HG02885 (cell line): Measurements from ENCODE around the gene MMP2.

Experiments
- ATAC-seq: cut with Tn5 transposase; IDR thresholded peaks from one replicate; pipeline ENCODE4 v1.9.1; 2021; ENCODE audit warnings: mild to moderate bottlenecking; ENCODE audit not compliant: unreplicated experiment, poor library complexity

Gene MMP2

DNA sequence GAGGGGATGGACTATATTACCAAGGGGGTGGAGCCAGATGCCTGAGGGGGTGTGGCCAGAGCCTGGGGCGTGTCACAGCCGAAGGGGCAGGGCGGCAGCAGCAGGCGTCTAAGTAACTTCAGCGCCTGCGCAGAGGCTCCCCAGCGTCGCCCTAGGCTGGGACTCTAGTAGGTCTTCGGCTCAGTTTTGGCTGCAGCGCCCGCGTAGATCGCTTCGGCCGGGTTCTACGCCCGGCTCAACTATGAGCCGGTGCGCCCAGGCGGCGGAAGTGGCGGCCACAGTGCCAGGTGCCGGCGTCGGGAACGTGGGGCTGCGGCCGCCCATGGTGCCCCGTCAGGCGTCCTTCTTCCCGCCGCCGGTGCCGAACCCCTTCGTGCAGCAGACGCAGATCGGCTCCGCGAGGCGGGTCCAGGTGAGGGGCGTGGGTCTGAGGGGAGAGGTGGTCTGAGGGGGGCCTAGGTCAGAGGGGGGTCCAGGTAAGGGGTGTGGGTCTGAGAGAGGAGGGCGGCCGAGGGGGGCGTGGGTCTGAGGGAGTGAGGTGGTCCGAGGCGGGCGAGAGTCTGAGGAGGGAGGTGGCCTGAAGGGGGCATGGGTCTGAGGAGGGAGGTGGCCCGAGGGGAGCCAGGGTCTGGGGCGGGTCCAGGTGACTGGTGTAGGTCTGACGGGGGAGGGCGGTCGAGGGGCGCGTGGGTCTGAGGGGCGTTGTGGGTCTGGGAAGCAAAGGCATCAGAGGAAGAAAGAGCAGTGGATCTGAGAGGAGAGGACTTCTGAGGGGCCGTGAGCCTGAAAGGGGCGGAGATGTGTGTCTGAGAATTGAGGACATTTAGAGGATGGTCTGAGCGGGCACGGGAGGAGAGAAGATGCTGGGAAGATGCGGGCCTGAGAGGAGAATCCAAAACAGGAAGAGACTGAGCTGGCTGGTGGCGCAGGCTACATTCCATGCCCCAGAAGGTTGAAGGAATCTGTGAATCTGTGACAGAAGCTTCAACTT lies 30.2 kb downstream of the MMP2 start, which contains the start of gene LPCAT2:
LPCAT2 (plus strand) TSS at position 132 of the 991 bp plus-strand sequence; CDS start at position 242, 110 bp downstream.
- peak; percentile 62 for ATAC-seq

DNA sequence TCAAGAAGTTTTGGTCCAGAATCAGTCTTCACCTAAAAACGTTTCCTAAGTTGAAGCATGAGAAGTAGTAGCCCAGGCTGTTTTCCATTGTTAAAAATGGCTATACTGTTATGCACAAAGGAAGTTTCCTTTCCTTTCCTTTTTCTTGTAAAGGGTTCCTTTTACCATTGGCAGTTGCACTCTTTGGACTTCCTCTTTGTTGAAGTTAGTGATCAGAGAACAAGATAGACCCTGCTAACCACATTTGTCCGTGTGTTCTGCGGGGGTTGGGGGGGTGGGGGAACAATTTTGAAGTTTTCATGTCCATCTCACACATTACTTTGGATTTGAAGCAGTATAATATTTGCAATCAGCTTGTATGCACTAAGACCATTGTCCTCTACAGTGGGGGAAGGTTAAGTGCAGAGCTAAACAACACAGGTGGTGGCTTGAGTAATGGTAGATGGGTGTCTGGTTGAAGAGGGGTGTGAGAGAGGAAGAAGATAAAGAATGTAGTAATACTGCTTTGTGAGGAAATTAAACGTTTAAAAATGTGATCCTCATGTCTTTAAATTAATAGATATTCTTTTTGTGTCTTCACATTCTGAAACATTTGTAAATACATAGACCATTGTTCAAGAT lies 31.3 kb downstream of the MMP2 start:
- ATAC-seq: no peak

- no peak for ATAC-seq
Observed at GRCh38 chr16:55512941-55513340, 33.9 kb downstream of the MMP2 start.

GRCh38 chr16:55513616-55514015 lies 34.6 kb downstream of the MMP2 start:
- no peak for ATAC-seq

GRCh38 chr16:55515111-55515510 lies 36.1 kb downstream of the MMP2 start:
- no peak for ATAC-seq

DNA sequence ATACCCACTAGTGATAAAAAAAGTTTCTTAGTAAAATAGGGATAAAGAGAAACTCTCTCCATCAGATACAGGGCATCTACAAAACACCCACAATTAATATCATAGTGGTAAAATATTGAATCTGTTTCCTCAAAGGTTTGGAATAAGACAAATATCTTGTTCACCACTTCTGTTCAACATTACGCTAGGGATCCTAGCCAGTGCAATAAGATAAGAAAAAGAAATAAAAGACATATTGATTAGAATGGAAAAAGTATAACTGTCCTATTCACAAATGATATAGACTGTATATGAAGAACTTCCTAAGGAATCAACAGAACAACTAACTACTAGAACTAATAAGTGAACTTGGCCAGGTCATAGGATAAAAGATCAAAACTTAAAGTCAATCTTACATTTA lies 42.8 kb downstream of the MMP2 start:
- ATAC-seq: no peak

GRCh38 chr16:55526441-55526840 lies 47.4 kb downstream of the MMP2 start:
- no peak for ATAC-seq

DNA sequence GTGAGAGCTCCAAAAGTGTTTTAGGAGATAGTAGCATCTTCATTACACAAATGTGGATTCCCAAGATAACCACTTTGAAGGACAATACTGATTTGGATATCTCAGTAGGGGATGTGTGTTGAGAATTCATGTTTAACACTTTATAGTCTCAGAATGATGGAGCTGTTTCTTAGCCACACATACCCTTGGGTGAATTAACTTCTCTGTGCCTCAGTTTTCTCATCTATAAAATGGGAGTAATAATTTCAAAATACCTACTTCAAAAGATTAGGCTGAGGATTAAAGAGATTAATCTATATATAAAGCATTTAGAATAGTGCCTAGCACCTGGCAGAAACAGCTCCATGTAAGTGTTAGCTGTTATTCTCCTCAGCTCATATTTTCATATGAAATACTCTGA lies 48.9 kb downstream of the MMP2 start:
- no peak for ATAC-seq

- ATAC-seq: no peak
Observed at GRCh38 chr16:55529018-55529417, 50.0 kb downstream of the MMP2 start.

DNA sequence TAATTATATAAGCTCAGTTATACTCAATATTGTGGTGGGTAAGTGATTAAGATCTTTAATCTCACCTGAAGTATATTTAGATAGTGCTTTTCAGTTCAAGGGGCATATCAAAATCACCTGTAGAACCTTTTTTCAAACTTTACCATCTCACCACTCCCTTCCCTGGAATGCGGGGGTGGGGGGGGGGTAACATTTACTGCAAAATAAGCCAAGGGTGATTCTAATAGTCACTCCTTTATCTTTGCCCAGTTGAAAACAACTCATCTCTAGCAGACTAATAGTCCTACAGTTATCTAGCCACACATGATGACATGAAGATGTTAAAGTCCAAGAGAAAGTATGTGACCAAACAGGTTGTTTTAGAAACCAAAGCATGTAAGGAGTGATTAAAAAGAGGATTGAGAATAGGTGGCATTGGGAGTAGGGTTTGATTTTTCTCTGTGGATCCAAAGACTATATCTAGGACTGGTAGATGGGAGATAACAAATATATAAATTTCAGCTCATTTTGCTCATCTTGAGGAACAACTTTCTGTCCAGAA lies 51.4 kb downstream of the MMP2 start:
- ATAC-seq: no peak

DNA sequence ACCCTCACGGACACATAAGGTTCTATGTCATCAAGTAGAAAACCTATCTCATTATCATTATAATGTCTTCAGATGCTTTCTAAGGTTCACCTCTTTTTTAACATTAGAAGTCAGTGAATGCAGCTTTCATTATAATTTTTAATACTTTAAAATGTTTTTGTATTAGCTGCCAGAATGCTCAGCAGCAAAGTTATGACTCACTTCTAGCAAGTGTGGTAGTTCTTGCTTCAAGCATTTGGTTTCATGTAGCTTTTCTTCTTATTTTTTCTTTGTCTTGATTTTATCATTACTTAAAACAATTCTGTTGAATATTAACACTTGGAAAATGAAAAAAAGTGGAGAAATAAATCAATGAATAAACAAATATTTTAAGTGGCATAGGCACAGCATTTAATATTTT lies 53.2 kb downstream of the MMP2 start:
- ATAC-seq: no peak

DNA sequence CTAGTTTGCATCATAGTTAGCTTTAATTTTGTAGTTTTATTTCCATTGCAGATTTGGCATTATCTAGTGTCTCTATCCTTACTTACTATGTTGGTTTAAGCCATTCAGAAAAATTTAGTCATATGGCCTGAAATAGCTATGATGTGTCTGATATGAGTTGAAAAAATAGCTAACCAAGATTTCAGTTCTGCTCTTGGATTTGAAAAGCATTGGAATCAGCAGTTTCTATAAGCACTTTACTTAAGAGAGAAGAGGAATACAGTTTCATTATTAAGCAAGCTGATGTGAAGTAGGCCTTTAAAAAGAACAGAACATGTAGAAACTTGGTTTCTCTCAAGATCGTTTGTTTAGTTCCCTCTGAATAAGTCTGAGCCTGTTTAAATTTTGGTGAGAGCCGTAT lies 55.8 kb downstream of the MMP2 start:
- ATAC-seq: no peak

GRCh38 chr16:55539049-55539448 lies 60.1 kb downstream of the MMP2 start:
- no peak for ATAC-seq

- ATAC-seq: no peak
Observed at GRCh38 chr16:55539488-55539887, 60.5 kb downstream of the MMP2 start.

DNA sequence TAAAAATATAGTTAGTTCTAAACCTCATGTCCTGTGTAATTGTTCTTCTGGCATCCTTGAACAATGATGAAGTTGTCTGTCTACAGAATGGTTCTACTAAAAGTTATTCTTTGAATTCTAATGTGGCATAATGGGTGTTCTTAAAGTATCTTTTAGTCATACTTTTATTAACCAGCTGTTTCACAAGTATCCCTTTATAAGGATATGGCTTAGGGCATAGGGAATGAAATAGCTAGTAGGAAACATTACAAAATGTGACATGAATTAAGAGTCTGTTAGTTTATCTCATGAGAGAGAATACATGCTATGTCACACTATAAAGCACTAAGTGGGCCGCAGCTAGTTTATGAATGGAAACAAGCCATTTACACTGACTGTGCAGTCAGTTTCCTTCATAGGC lies 61.2 kb downstream of the MMP2 start:
- ATAC-seq: no peak

GRCh38 chr16:55542459-55543082 lies 63.6 kb downstream of the MMP2 start:
- no peak for ATAC-seq

GRCh38 chr16:55543472-55543871 lies 64.5 kb downstream of the MMP2 start:
- no peak for ATAC-seq

DNA sequence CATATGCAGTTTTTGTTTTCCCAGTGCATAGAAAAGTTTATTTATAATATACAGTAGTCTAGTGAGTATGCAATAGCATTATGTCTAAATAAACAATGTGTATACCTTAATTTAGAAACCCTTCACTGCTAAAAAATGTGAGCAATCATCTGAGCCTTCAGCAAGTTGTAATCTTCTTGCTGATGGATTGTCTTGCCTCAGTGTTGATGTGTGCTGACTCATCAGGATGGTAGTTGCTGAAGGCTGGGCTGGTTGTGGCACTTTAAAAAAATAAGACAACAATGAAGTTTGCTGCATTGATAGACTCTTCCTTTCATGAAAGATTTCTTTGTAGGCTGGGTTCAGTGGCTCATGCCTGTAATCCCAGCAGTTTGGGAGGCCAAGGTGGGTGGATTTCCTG lies 73.6 kb downstream of the MMP2 start:
- no peak for ATAC-seq

GRCh38 chr16:55555436-55555835 lies 76.4 kb downstream of the MMP2 start:
- no peak for ATAC-seq
